GM19468 (cell line): ENCODE results near the gene ZFP64.
A peak's percentile ranks its signal among the peaks of the same experiment; 100 is the strongest.
"Not testable (repeated sequence)": the region's sequence is repeated elsewhere in the genome, so short reads cannot be mapped to it uniquely, and the experiment has no call there.

Experiments
- ATAC-seq: cut with Tn5 transposase; IDR thresholded peaks from one replicate; pipeline ENCODE4 v1.9.1; 2021; ENCODE audit warnings: mild to moderate bottlenecking, moderate library complexity, moderate number of reproducible peaks; ENCODE audit not compliant: unreplicated experiment; ENCODE audit errors: extremely low read depth

ZFP64 gene

DNA sequence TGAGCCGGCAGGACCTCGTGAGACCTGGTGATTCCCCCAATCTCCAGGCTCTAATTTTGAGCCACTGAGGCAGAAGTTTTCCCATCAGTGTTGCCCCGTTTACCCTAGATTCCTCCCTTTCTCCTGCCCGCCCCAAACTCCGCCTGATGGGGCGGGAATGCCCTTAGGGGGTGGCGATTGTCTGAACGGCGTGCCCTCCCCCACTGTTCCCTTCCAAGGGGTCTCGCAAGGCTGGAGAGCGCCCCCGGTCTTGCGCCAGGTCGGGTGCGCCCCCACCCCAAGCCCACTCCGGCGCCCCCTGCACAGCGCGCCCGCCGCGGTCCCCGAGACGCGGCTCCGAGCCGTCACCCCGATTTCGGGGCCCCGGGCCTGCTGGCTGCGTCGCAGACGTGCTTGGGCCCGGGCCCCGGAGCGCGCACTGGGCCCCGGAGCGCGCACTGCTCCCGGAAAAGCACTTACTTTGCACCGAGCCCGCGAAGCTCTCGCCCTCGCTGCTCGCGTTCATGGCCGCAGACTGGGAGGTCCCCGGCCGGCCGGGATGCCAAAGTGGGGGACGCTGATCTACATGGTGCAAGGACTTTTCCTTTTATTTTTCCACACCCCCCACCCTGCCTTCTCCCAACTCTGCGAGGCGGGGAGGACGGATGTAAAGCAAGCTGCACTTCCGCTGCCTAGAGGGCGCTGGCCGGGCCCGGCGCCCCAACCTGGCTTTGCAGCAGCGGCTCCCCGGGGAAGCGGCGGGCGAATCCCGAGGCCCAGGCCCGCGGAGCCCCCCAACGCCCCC is at the start of gene ZFP64:
ZFP64 (minus strand) TSS at position 648 of the 784 bp plus-strand sequence; CDS start at position 505, 143 bp downstream.
- peak; percentile 75 for ATAC-seq

DNA sequence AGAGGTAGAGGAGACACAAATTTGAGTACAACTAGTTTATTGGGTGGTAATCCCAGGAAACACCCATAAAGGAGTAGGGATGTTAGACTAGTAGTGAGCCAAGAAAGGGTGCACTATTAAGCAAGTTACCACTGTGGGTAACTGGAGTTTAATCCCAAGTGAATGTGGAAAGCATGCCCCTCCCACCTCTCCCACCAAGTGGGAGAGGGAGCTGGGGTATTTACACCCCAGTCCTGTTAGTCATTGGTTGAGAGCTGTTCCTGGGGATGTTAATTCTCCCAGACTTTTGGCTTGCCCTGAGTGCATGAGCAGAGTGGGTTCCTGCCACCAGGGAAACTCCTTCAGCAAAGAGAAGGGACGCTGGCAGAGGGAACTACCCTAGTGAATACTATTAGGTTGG is 49.2 kb upstream of the ZFP64 start:
- no peak for ATAC-seq

DNA sequence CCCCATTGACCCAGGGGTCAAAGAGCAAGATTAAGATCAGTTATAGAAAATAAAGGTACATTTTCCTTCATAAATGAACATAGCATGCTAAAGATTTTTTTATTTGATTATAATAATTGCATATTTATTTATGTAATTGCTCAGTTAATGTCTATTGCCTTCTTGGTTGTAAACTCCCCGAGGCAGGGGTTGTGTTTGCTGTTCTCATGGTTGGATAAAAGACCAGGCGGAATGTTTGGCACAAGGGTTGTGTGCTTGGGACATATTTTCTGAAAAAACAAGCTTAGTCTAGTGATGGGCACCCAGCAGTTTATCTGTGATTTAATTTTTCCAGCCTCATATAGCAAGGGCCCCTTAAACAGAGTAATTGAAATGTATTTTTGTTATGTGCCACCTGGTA is 47.5 kb upstream of the ZFP64 start:
- ATAC-seq: no peak

DNA sequence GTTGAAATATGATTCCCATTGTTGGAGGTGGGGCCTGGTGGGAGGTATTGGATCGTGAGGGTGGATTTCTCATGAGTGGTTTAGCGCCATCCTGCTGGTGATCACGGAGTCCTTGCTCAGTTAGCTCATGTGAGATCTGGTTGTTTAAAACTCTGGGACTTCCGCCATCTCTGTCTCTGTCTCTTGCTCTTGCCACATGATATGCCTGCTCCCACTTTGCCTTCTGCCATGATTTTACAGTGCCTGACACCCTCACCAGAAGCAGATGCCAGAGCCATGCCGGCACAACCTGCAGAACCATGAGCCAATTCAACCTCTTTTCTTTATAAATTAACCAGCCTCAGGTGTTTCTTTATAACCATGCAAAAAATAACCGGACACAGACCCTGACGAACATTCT is 44.7 kb upstream of the ZFP64 start:
- no peak for ATAC-seq

DNA sequence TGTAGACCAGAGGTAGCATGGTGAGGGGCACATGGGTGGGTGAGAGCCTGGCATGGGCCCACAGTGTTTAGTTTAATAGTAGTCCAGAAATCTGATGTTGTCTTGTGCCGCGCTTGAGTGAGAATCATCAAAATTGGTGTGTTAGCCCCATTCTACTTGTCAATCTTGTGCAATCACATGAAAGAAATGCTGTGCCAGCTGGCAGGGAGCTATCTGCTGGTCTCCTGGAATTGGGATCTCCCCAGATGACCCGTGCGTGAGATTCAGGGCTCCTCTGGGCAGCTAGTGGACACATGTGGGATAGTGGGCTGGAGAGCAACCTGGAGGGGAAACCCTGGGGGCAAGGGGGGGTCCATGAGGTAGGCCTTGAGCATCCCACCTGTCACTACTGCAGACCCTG is 43.5 kb upstream of the ZFP64 start:
- ATAC-seq: no peak

DNA sequence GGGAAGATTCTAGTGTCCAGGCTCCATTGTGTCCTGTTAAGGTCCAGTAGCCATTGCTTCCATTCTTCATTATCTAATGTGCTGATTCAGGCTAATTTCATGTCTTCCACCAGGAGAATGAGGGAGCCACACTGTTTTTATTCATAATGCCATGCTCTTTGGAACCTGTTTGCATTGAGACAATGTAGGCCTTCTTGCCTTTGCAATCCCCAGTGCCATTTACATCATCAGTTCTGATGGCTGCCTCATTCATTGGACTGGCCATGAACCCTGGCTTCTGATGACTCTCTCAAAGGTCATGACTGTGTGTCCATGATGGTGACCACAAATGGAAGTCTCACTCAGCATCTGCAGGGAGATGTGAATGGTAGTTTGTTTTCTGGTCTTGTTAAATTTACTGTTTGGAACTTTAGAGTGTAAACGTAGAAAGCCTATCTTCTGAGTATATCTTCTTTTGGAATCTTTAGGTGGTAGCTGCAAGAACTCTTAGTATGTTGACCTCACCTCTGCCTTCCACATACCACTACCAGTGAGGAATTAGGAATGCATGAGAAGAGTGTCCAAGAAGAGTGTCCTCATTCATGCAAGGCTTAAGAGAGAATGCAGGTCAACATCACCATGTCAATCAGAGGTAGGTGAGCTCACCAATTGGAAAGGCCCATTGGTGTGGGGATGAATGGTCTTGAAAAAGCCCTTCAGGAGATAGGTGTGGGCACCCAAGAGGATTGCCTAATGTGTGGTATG is 42.9 kb upstream of the ZFP64 start:
- no peak for ATAC-seq

DNA sequence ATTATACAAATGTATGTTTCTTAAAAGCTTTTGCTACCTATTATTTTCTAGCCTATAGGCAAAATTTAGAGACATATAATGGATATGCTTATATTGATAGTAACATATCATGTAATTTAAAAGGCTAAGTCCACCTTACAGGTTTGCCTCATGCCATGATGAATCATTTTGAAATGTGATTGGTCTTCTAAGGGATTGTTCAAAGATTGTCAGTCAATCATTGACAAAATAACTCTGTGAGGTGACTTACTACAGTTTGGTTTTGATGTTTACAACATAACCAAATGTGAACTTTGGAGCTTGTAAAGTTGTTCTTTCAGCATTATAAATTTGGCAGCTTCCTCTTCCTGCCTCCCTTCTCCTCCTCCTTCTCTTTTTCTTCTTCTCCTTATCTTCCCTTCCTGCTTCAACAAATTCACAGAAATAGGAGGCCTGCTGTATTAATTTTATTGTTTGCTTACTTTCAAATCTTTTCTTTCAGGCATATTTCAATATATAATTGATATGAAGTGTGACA is 39.7 kb upstream of the ZFP64 start:
- ATAC-seq: peak; percentile 45

DNA sequence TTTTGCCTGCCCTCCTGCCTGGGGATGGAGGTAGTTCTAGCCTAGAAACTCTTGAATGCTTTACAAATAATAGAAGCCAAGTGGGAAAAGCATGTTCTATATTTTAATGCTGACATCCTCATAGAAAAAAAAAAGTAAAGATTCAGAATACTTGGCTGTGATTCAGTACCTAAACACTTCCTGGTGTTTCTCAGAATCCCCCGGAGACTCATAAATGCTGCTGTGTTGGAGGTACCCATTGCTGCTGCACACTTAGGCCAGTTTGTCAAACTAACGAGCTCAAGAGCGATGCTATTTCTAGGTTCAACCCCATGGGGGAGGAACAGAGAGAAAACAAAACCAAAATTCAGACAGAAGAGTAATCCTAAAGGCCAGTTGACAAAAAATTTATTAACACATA is 38.8 kb upstream of the ZFP64 start:
- no peak for ATAC-seq

DNA sequence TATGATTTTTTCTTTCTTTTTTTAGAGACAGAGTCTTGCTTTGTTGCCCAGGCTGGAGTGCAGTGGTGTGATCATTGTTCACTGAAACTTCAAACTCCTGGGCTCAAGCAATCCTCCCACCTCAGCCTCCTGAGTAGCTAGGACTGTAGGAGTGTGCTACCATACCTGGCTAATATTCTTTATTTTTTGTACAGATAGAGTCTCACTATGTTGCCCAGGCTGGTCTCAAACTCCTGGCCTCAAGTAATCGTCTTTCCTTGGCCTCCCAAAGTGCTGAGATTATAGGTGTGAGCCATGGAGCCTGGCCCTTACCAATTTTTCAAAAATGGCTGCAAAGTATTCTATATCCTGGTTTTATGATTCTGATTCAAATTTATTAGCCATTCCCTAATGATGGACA is 37.8 kb upstream of the ZFP64 start:
- not testable (repeated sequence) for ATAC-seq

DNA sequence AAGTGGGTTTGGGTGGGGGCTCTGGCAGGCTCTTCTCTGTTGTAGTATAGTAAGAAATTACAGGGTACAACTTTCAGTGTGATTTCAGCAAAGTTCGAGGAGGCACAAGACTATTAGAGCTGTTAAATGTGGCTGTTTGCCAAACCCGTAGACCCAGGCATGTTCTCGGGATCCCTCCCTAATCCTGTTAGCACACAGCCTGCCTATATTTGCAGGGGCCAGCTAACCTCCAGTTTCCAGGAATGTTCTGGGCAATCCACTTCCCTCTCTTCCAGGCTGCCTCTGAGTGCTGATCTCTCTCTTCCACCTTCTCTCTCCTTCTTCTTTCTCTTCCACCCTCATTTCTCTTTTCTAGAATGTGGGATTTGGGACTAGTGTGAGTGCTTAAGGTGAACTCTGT is 34.8 kb upstream of the ZFP64 start:
- ATAC-seq: no peak

DNA sequence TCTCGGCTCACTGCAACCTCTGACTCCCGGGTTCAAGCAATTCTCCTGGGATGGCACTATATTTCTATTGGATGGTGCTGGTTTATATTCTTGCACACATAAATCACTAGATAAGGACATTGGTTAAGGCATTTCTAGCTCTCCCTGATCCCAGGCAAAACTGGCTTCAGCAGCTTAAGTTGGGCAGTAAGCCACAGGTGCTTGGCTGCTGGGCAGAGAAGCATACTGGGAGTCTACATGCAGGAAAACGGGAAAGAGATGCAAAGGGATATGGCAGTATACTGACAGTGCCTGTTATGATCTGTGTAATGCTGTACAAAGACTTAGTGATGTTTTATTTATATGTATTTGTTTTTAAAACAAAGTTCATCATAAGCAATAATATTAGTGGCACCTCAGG is 33.3 kb upstream of the ZFP64 start:
- no peak for ATAC-seq

DNA sequence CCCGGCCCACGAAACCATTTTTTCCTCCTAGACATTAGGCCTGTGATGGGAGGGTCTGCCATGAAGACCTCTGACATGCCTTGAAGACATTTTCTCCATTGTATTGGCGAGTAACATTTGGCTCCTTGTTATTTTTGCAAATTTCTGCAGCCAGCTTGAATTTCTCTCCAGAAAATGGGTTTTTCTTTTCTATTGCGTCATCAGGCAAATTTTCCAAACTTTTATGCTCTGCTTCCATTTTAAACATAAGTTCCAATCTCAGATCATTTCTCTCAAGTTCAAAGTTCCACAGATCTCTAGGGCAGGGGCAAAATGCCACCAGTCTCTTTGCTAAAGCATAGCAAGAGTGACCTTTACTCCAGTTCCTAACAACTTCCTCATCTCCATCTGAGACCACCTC is 29.8 kb upstream of the ZFP64 start:
- not testable (repeated sequence) for ATAC-seq

DNA sequence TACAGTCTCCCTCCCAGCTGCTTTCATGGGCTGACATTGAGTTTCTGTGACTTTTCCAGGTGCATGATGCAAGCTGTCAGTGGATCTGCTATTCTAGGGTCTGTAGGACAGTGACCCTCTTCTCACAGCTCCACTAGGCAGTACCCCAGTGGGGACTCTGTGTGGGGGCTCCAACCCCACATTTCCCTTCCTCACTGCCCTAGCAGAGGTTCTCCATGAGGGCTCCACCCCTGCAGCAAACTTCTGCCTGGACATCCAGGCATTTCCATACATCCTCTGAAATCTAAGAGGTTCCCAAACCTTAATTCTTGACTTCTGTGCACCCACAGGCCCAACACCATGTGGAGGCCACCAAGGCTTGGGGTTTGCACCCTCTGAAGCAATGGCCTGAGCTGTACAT is 29.3 kb upstream of the ZFP64 start:
- ATAC-seq: not testable (repeated sequence)

DNA sequence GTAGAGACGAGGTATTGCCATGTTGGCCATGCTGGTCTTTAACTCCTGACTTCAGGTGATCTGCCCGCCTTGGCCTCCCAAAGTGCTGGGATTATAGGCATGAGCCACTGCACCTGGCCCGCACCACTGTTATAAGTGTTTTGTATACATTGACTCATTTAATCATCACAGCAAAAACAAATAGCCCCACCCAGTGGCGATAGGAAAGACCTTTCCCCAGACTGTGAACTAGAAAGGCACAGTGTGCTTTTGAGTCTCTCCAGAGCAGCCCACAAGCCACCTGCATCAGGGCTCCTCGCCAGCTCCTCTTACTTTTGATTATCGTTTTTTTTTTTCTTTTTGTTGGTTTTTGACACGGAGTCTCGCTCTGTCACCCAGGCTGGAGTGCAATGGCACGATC is 27.9 kb upstream of the ZFP64 start:
- ATAC-seq: no peak

DNA sequence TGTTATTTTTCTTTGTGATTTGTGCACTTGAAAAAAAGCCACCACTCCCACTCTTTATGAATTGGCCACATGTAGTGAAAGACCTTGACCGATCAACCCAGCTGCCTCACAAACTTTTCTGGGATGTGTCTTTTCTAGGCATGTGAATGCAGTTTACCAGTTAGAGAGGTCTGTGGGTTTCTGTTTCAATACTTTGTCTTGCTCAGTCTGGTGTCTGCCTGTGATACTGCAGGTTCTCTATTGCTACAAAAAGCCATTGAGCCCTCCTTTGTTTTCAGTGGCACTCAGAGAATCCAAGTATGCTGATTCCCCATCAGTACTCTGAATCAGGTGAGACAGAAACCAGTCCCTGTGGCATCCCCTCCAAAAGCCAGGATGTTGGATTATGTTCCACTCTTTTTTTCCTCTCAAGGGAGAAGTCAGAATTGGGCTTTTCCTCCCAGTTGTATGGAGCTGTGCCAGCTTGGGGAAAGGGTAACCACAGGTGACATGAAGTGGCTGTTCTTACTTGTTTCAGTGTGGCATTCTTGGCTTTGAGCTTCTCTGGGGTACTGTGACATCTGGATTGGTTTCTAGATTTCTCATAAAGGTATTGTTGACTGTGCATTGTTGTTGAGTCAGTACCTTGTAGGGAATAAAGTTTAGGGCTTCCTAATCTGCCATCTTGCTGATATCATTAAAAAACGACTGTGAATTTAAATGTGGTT is 26.3 kb upstream of the ZFP64 start:
- ATAC-seq: no peak

DNA sequence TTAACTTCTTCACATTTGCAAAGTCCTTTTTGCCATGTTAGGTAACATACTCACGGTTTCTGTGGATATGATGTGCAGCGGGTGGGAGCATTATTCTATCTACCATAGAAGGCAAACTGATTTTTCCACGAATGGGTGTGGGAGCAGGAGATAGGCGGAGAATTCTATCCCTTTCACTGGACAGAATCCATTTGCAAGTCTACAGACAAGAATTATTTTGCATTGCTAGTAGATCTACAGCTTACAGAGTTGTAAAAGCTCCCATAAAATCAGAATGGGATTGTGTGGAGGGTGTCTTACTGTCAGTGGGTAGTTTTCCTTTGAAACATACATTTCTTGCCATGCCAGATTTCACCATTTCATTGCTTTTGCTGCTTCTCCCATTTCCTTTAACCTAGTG is 22.4 kb upstream of the ZFP64 start:
- no peak for ATAC-seq

DNA sequence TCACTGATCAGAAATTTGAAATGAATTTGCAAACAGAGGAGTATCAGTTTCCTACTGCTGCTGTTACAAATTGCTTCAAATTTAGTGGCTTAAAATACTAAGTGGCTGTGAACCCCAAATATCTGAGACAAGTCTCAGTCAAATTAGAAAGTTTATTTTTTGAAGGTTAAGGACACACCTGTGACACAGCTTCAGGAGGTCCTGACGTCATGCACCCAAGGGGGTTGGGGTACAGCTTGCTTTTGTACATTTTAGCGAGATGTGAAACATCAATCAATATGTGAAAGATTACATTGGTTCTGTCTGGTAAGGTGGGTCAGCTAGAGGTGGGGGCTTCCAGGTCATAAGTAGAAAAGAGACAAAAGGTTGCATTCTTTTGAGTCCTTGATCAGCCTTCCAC is 21.4 kb upstream of the ZFP64 start:
- ATAC-seq: no peak

DNA sequence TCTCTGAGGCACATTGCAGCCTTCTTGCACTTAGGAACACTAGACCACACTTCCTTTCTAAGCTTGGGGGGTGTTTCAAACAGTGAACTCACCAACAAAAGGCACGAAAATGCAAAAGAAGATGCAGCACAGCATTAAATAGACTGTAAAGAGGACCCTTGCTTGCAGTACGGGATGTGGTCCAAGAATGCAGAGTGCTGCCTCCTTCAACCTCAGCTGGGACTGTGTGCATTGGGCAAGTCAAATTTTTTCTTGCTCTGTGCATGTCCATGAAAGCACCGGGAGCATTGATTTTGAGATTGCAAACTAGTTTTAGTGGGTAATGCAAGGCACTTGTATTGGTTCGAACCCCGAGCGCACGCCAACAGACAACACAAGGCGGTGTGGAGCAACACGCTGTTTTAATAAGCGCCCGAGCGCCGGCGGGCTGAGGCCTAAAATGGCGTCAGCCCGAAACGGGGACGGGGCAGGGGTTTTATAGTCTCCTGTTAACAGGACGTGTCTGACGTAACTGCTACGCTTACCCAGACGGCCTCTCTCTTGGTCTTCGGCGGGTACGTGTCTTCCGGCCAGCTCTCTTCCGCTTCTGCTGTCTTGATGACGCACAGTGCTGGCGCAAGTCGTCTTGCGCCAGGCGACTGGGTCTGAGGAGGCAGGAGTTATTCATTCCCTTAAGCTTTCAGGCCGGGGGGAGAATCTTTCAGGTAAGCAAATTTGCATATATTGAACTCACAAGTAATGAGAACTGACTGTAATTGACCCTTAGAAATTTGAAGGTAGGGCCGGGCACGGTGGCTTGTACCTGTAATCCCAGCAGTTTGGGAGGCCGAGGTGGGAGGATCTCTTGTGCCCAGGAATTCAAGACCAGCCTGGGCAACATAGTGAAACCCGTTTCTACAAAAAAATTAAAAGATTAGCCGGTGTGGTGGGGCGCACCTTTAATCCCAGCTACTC is 18.7 kb upstream of the ZFP64 start:
- no peak for ATAC-seq

DNA sequence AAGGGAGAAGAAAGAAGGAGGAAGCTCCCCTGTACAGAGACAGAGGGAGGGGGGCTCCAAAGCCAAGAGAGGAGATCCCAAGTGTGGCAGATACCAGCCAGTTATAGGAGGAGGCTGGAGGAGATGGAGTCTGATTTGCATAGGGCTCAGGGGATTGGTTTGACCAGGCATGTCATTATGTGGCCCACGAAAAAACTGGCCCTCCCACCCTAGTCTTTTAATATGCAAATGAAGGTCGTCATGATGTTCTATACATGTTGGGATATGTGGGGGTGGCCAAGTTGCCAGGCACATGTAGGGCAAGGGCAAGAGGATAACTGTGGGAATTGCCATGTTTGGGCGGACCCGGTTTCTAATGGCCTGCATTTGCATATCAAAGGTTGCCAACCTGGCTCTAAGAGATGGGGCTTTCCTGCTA is 17.6 kb upstream of the ZFP64 start:
- ATAC-seq: no peak
